Activated CD4-positive, alpha-beta T cell treated with anti-CD3 and anti-CD28 coated beads, Interleukin-10, Interleukin-2, amounts not matched to agents 100 ng/mL and 50 ng/mL, durations not matched to agents 16 hours and 8 hours (primary cell): Measurements from ENCODE around the gene CNPY2.
A peak's percentile ranks its signal among the peaks of the same experiment; 100 is the strongest.
"Not testable (repeated sequence)": the region's sequence is repeated elsewhere in the genome, so short reads cannot be mapped to it uniquely, and the experiment has no call there.

Experiments used
- DNase-seq: peaks from one replicate; pipeline ENCODE4 v3.0.0-alpha.2; 2020

The CNPY2 gene

DNA sequence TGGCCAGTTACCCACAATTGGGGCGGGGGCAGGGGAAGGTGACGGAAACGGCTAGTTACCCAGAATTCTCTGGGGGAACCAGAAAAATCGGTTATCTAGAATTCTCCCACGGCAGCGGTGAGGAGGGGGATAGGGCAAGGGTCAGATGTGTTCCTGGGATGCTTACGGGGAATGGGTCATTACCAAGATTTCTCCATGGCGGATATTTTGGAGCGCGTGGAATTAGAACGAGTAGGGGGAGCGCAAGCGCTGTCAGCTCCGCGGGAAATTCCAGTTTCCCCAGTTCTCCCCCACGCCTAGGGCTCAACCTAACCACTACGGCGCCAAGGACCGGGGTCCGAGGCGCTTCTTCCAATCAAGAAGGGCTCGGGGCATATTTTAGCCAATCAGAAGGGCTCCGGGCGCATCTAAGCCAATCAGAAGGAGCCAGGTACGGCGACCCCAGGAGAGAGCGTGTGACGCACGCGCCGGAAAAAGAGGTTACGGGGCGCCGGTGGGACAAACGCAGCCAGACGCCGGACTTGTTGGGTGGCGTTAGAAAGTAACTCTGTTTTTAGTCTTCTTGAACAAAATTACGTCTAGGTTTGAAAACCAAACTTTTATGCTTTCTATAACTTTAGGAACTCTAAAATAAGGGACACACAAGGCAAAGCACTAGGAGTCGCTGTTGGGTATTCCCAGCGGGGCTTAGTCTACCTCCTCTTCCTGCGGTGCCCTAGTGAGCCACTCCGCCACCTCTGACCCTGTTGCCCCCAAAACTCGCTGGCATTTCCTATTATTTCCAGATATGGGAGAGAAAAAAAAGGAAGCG lies 18.1 kb upstream of the CNPY2 start, which contains the start of gene PAN2:
PAN2 (minus strand) TSS at position 322 of the 811 bp plus-strand sequence. CDS start 906 bp downstream, outside the sequence.
- peak; percentile 98 for DNase-seq

DNA sequence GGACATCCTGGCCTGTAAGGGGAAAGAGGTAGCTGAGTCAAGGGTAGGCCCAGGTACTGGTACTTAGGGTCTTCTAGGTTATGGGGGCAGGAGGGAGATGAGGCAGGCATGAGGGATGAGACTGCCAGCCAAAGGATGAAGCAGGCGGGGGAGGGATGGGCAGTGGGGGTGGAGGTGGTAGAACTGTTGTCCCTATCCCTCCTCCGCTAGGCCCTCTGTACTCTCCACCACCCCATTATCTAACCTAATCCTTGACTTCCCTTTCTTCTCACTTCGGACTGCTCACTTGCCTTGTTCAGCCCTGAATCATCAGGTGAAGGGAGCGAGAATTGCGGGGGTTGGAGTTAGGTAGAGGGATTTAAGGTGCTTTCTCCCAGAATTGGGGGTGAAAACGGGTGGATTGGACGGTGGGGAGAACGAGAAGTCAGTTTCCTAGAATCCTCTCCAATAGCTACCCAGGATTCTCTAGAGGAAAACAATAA lies 17.4 kb upstream of the CNPY2 start:
- no peak for DNase-seq

DNA sequence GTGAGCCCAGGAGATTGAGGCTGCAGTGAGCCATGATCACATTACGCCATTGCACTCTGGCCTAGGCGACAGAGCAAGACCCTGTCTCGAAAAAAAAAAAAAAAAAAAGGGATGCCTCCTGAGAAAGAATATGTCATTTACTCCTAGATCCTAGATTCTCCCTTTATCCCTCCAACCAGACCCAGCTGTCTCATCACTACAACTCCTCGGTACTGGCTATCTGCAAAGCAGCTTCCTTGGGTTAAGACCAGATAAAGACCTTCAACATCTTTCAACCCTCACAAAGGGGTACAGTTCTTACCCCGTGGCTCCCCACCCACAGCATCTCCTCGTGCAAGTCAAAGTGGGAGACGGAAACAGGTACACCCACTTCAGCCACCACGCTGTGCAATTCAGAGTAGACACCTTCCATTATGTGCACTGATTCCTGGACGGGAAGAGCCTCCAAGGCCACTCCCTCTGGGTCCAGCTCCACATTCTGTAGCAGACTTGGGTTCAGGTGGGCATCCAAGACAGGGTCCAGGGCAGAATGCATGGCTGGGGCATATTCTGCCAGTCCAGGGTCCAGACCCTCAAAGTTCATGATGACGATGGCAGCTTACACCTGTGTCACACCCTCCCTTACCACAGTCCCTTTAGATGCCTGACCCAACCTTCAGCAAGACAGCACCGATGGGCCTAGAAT lies 16.9 kb upstream of the CNPY2 start:
- no peak for DNase-seq

DNA sequence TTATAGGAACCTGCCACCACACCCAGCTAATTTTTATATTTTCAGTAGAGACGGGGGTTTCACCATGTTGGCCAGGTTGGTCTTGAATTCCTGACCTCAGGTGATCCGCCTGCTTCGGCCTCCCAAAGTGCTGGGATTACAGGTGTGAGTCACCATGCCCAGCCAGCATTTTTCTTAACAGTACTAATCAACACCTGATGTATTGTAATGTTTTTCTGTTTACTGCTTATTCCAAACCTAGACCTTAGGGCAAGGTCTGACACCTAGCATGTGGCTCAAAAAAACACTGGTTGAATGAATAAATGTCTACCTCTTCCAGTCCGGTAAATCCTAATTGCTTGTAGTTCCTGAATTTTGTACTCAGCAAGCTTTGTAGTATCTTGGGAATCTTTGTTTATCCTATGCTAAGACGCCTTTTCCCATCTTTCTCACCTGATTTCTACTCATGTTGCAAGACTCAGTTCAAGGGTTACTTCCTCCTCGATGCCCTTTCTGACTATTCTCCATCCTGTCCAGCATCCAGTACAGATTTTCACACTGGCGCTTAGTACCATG lies 15.2 kb upstream of the CNPY2 start:
- no peak for DNase-seq

DNA sequence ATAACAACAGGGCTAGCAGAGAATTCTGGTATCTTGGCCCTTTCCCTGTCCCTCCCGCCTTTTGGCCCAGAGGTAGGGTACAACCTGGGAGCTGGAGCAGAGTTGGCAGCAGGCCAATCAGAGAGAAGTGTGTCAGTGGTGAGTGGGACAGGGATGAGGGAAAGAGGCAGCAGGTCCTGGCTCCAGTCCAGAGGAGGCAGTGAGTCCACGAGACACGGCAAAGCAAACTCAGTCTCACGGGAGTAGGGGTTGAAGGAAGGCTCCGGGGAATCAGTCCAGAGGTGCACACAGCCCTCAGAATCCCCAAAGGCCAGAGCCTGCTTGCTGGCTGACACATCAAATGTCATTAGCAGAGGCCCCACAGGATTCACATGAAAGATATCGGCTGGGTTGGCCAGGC lies 10.7 kb upstream of the CNPY2 start:
- no peak for DNase-seq

DNA sequence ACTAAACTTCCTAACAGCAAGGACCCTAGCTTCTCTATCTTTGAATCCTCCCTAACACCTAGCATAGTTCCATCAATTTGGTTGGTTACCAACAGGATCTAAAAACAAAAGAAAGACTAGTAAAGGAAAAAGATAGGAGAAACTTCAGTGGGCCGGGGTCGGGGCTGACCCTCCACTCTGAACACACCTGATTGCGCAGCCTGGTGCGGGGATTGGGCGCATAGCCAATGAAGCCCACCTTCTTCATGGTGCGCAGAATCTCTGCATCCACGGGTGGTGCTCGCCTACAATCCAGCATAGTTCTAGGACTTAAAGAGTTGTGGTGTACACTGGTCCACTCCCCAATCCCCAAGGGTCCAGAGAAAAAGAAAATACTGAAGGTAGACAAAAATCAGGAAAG lies 10.3 kb upstream of the CNPY2 start:
- DNase-seq: no peak

DNA sequence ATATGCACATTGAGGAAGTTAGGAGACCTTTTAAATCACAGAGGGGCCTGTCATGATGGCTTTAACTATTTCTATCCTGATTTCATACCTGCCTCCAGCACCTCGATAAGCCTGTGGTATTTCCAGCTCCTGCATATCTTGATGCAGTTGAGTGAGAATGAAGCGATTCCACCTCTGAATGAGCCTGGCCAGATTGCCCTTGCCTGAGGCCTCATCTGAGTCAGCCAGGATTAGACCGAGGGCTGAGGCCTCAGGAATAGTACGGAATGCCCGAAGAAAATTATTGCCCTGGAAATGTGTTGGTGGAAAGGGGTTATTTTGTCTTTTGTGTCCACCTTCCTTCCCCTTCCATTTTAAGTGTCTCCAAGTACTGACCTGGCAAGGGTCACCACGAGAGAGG lies 8.4 kb upstream of the CNPY2 start:
- DNase-seq: no peak

DNA sequence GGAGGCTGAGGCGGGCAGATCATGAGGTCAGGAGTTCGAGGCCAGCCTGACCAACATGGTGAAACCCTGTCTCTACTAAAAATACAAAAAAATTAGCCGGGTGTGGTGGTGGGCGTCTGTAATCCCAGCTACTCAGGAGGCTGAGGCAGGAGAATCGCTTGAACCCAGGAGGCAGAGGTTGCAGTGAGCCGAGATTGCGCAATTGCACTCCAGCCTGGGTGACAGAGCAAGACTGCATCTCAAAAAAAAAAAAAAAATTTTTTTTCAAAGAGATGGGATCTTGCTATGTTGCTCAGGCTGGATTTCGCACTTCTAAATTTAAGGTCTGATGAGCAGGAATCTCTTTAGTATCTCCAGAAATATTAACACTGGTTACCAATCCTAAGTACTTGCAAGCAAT lies 5.8 kb upstream of the CNPY2 start:
- not testable (repeated sequence) for DNase-seq

DNA sequence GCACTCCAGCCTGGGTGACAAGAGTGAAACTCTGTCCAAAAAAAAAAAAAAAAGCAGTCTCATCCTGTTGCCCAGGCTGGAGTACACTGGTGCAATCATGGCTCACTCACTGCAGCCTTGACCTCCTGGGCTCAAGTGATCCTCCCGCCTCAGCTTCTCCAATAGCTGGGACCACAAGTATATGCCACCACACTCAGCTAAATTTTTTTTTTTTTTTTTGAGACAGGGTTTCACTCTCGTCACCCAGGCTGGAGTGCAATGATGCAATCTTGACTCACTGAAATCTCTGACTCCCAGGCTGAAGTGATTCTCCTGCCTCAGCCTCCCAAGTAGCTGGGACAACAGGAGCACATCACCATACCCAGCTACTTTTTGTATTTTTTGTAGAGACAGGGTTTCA lies 5.2 kb upstream of the CNPY2 start:
- peak; percentile 20 for DNase-seq

DNA sequence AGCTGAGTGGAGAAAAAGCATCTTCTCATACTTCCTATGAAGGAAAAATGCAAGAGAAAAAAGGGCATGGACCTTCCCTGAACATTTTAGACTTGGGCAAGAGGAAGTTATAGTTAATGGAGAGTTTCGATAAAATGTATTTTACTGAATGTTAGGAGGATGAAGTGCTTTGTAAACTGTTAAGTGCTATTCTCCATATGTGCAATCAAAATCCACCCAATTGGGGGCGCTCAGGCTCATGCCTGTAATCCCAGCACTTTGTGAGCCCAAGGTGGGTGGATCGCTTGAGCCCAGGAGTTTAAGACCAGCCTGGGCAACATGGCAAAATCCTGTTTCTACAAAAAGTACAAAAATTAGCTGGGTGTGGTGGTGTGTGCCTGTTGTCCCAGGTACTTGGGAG lies 1.9 kb upstream of the CNPY2 start:
- no peak for DNase-seq

DNA sequence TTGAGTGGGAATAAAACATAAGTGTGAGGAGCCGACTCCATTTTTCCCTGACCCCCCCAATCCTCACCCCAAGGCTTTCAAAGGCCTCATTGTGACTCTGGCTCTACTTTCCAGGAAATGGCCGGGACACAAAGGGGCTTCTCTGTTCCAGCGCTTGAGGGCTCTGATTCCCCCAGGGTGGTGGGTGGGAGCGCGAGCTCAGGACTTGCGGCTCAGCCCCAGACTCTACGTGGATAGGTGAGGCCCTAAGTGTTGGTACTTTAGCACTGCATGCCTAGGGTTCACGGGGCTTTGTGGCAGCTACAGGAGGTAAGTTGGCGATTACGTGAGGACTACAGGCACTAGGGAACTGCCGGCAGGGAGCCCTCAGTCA lies 553 bp downstream of the CNPY2 start:
- no peak for DNase-seq

DNA sequence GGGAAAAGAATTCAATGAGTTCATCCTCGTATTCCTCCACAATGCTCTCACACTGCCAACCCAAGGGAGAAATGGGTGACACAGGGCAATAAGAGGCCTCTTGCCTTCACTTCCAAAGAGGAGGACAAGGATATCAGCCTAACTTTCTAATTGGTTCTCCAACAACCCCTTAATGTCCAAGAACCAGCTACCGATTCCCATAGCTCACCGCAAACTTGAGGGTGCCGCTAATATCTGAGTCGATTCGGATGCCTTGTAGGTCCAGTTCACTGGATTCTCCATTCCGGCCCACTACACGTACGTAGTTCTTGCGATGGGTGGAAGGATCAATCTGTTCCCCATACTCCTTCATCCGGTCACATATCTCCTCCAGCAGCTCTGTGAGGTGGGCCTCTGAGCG lies 4.8 kb downstream of the CNPY2 start:
- no peak for DNase-seq

DNA sequence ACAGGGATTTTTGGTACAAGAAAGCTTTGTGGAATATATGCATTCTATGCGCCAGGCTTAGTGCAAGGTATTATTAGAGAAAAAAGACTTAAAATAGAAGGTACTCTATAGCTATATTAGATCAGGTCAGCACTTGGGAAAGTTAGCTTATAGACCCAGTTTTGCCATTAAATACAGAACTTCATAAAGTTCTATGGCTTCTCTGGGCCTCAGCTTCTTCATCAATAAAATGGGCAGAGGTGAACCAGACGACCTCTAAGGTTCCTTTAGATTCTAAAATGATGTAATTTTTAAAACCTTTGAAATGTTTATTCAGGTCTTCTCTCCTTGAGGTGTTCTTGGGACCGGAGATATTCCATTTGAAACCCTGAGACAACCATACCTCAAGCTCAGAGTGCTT lies 7.1 kb downstream of the CNPY2 start:
- DNase-seq: no peak

DNA sequence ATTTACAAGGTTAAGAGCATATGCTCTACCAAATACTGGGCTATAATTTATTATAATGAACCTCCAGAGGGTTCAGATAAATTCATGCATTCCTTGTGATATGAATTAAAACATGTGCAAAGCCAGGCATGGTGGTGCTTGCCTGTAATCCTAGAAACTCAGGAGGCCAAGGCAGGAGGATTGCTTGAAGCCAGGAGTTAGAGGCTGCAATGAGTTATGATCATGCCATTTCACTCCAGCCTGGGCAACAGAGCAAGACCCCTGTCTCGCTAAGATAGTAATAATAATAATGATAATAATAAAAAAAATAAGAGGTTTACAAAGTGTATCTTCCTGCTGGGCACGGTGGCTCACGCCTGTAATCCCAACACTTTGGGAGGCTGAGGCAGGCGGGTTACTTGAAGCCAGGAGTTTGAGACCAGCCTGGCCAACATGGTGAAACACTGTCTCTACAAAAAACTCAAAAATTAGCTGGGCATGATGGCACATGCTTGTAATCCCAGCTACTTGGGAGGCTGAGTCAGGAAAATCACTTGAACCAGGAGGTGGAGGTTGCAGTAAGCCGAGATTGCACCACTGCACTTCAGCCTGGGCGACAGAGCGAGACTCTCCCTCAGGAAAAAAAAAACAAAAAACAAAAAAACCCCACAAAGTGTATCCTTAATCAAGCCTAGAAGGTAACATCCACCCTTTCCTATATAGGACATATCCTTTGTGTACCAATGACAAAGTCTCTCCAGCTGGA lies 8.4 kb downstream of the CNPY2 start:
- DNase-seq: no peak

DNA sequence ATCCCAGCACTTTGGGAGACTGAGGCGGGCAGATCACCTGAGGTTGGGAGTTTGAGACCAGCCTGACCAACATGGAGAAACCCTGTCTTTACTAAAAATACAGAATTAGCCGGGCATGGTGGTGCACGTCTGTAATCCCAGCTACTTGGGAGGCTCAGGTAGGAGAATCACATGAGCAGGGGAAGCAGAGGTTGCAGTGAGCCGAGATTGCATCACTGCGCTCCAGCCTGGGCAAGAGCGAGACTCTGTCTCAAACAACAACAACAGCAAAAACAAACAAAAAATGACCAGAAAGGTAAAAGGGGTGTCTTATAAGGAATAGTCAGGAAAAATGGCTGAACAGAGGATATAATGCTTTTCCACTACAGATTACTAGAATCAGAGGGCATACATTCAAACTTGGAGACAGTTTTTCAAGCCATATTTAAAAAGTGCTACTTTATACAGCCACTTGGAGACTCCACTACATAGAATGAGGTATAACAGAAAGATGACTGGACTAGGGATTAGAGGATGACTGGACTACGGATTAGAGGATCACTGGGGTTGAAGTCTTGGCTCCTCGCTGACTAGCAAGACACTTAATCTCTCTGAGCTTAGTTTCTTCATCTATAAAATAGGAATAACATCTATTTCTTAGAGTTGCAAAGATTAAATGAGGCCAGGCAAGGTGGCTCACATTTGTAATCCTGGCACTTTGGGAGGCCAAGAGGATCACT lies 10.8 kb downstream of the CNPY2 start:
- DNase-seq: no peak

DNA sequence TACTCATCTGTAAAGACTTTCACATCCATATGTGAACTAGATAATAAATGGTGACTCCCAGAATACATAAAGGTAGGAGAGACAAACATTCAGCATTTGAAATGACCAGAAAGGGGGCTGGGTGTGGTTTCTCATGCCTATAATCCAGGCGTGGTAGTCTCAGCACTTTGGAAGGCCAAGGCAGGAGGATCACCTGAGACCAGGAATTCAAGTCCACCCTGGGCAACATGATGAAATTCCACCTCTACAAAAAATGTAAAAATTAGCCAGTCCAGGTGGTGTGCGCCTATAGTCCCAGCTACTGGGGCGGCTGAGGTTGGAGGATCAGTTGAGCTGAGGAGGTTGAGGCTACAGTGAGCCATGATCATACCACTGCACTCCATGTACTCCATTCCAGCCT lies 11.5 kb downstream of the CNPY2 start:
- DNase-seq: no peak

DNA sequence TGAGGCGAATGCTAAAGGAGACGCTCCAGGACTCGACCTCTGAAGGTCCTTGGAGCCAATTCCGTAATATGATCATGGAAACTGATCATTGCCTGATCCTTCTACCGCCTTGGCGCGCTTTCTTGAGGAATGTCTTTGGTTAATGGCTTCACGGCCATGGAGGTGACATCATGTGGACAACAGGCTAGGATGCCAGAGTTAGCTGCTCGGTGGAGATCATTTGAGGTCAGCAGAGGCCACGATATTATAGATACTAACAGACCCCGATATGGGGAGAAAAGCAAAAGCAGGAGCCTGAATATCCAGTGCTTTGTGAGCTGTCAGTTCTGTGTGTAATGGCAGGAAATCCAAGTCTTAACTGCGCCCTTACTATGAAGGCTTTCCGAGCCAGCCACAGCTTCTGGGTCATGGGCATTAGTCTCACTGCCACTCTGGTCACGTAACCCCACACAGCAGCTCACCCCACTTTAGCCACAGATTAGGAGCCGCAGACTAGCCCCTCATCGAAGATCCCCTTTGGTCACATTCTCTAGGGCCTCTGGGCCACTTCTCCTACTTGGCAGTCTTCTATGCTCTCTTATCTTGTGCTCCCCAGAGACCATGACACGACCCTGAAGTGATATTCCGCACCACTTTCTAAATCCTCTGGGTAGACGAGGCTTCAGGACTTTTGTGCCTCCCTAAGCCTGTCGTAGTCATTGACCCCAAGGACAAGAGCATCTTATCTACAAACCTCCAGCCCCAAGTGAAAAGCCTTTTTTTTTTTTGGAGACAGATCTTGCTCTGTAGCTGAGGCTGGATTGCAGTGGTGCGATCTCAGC lies 14.9 kb downstream of the CNPY2 start:
- no peak for DNase-seq

DNA sequence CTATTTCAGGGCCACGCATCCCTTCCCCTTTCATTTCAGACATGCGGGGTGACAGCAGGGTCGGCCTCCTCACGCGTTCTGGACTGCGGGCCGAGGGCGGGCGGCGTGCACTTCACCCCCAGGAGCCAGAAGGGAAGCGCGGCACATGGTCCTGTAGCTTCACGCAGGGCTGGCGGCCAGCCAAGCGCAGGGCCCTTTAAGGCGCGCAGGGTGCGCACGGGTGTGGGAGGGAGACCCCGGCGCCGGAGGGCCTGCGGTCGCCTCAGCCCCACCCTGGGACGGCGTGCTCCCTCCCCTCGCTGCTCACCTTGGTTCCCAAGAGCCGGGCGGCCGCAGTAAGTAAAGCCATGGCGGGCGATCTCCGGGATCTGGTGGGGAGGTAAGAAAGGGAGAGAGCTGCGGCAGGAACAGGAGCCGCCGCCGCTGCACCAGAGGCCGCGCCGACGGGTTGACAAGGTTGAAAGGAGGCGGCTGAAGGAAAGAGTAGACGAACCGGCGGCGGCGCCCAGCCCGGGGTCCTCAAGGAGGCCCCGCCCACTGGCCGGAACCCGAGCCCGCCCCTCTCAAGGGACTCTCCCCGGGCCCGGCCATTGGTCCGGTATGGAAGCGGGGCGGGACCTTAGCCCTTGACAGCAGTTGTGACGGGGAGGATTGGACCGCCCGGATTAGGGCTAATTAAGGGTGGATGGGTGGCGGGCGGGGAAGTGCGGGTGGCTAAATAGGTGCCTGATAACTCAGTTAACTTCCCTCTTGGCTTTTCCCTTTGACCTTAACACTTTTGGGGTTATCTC lies 15.7 kb downstream of the CNPY2 start, which contains the start of gene CS:
CS (minus strand) TSS at position 478 of the 791 bp plus-strand sequence; CDS start at position 349, 129 bp downstream.
- DNase-seq: peak; percentile 100

DNA sequence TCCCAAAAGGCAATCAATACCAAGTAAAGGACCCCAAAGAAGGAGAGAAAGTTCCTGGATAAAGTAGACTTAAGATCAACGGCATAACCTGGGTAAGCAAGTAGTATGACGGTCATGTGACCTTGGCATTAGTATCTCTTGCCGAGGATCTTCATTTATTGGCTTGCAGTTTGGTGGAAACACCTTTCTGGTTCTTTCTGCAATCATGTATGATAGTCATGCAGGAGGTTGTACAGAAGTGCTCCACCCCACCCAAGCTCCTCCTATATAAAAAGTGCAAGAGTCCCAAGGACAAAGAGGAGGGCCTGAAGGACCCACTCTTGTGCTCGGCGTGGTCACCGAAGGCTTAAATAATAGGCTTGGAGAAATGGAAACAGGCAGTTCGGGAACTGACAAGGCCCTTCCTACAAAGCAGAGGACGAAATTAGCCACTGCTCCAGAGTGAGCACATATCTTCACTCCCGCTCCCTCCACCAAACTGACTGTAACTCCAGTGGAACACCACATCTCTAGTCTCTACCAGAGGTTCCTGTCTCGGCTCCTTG lies 16.4 kb downstream of the CNPY2 start:
- DNase-seq: peak; percentile 65

DNA sequence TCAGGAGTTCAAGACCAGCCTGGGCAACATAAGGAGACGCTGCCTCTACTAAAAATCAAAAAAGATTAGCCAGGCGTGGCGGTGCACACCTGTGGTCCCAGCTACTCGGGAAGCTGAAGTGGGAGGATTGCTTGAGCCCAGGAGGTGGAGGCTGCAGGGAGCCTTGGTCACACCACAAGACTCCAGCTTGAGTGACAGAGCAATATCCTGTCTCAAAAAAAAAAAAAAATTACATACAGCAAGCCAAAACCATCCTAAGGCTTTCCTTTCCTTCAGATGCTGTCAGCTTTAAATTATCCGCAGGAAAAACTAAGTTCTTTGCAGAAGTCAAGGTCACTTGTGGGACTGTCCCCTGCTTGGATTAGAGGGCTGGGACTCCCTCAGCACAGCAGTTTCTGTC lies 17.0 kb downstream of the CNPY2 start:
- DNase-seq: no peak
